ENCODE data around the gene ACSS1.

Gene ACSS1

DNA sequence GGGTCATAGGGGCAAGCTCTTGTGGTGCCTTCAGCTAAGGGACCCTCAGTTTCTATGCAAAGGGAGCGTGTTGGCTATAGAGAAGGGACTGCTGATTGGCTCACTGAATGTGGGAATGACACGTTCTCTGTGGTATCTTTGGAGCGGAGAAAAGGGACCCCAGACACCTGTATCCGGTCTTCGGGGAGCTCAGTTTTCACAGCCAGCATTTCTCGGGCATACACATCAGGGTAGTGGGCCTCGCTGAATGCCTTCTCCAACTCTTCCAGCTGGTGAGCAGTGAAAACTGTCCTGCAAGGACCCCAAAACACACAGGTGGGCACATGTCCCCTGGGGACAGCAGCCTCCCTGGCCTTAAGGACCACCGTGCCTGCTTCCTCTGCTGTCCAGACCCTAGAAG, 20.7 kb upstream of the ACSS1 start:
- DNase-seq (ENCODE audit: low spot score), result no peak

DNA sequence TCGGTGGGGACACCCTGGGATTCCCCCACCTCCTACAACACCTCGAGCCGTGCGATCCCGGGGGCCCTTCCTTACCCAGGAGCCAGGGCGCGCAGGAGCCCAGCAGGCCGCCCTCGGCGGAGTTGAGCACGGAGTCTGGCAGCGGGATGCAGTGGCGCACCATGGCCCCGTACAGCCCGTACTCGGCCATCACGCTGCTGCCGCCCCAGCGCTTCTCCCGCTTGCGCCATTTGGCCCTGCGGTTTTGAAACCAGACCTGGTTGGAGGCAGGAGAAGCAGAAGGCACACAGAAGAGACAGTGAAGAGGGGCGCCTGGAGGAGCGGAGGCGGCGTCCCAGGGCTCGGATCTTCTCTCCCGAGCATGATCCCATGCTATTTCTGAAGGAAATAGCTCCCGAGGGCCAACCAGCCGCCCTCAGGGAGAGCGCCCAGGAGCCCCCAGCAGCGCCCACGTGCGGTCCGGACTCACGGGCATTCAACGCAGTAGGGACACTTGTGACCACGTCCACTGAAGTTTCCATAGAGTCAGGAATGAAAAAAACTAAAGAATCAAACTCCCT, 19.8 kb upstream of the ACSS1 start:
- no peak for DNase-seq (ENCODE audit: low spot score)

DNA sequence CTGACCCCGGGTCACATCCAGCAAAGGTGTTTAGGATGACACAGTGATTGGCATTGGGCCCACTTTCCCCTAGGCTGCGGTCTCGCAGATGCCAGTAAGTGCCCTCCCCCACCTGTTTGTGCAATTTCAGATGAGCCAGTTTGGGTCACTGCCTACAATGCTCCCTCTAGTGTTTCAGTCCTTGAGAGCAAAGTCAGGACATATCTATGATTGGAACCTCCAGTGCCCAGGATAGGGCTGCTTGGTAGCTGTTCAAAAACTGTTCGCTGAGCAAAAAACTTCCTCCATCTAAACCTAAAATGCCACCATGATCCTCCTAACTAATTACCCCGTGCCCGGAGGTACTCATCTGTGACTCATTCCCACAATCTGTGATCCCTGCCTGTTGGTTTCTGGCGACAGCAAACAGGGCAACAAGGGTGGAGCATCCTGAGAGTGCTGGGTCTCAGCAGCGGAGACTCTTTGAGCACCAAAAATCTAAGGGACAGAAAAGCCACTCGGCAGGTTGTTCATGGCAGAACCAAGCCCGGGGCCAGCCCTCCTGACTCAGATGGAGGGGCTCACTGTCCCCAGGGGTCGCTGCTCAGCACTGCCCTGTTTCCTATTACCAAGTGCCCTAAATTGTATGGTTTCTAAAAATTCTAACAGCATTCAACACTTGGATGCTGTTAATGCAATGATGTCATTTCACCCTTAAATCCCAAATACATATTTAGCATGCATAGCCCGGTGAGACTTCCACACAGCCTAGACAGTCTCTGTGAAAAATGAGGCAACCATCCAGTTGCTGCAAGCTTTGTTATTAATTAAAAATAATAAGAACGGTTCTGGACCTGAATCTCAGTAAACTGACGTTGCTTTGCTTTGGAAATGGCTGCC, 19.0 kb upstream of the ACSS1 start:
- no peak for DNase-seq (ENCODE audit: low spot score)

DNA sequence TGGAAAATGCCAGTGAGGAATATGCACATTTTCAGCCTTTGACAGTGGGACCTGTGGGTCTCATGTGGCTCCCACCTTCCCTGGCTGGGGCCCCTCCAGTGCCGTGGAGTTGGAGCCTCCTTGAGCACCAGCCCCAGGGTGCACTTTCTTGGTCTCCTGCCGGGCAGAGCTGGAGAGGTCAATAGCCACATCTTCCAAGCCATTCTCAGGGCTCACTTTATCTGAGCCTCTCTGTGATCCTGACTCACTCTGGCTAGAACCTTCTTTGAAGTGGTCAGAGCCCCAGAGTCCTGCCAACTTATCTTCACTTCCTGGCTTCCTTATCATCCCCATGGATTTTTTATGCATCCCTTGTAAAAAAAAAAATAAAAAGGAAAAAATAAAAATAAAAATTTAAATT, 18.3 kb upstream of the ACSS1 start:
- no peak for DNase-seq (ENCODE audit: low spot score)

GRCh38 chr20:25073544-25073943, 15.6 kb upstream of the ACSS1 start:
- DNase-seq (ENCODE audit: low spot score), result no peak

DNA sequence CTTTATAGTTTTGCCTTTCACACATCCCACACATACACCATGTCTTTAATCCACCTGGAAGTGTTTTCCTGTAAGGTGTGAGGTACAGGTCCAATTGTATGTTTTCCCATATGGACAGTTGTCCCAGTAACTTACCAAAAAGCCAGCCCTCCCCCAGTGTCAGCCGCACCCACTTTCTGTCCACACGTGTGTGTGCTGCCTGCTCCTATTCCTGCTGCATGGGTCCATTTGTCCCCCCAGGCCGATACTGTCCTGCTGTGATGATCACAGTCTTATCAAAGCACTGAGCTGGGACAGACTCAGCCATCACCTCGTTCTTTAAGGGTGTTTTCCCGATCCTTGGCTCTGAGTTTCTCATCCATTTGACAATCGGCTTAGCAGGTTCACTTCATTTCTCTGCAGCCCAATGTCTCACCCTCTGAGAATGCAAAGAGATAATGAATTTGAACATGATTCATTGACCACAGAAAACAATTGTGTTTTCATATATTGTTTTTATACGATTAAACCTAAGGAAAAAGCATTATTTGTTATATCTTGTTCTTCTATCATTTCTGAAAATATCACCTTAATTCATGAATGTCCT, 14.4 kb upstream of the ACSS1 start:
- no peak for DNase-seq (ENCODE audit: low spot score)

DNA sequence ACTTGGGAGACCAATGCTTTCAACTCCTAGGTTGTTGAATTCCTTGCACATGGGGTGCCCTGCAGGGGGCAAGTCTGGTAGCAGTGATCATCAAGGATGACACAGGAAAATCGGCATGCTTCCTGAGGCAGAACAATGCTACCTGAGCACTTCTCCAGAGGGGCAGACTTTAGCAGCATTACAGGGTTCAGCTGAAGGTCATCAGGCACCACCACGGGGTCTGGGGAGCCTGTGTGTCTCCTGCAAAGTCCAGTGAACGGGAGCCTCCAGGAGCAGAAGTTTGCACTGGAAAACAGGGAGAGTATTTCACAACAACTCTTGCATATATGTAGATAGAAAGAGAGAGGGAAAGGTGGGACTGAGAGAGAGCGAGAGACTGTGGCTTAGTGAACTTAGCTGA, 13.8 kb upstream of the ACSS1 start:
- DNase-seq (ENCODE audit: low spot score), result no peak

GRCh38 chr20:25070821-25071473, 13.0 kb upstream of the ACSS1 start:
- no peak for DNase-seq (ENCODE audit: low spot score)

DNA sequence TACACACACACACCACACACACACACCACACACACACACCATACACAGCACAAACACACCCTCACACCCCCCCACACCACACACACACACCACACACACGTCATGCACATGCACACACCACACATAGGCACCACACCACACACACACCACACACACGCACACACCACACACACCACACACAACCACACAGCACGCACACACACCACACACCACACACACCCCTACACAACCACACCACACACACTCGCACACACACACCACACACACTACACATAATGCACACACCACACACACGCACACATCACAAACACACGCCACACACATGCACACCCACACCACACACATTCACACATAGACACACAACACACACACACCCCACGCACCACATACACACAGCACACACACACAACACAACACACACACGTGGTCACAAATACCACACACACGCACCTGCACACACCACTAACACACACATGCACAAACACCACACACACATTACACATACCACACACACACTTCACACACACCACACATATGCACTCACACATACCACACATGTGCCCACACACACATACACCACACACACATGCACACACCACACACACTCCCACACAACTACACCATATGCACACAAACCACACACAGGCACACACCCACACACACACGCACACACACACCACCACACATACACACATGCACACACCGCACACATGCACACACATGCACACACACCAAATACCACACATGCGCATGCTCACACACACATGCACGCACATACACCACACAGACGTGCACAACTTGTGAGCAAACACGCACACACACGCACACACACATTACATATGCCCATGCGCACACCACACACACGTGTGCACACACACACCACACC, 9.4 kb upstream of the ACSS1 start:
- DNase-seq (ENCODE audit: low spot score), result no peak

DNA sequence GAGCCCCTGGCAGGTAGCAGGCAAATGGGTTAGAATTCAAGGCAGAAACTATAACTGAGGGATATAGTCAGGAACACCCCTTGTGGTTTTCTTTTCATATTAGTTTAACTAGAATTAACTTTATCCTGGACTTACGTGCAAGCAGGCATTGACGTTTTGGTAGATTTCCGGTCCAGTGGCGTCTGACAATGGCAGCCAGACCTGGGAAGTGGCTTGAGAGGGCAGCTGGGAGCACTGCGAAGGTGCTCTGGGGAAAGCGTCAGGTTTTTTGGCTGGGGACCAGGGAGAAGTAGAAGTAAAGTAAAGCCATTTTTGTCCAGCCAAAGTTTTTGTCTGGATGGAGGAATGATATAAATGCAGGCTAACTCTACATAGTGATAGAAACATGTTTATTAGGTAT, 8.4 kb upstream of the ACSS1 start:
- DNase-seq (ENCODE audit: low spot score), result no peak

DNA sequence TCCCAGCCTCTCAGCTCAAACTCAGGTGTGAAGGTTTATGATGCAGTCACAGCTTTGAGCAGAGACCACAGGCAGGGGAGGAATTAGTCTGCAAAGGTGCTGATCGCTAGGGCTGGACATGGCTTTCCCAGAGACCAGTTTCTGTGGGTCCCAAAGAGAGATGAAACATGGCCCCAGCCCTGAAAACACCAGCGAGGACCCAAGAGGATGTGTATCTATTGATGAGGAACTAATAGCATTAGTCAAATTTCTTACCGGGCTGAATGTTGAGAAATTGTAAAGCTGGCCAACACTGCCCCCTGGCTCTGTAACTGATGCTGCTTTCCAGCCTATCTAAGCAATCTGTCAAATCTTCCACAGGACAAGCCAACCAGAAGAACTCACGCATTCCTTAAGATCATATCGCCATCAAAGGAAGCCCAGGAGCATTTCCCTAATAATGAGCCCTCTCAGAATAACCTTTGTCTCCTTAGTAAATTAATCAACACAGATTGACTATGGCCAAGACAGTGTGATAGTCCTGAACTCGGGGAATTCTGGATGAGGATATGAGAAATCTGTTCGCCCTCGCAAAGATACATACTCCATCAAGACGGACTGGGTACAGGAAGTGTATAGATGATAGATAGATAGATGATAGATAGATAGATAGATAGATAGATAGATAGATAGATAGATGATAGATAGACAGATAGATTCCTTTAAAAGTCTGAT, 7.8 kb upstream of the ACSS1 start:
- peak; percentile 44 for DNase-seq (ENCODE audit: low spot score)

GRCh38 chr20:25065072-25065624, 7.2 kb upstream of the ACSS1 start:
- DNase-seq (ENCODE audit: low spot score), result no peak

- no peak for DNase-seq (ENCODE audit: low spot score)
Measured at GRCh38 chr20:25064561-25065071, 6.7 kb upstream of the ACSS1 start.

- DNase-seq (ENCODE audit: low spot score), result no peak
Measured at GRCh38 chr20:25063981-25064380, 6.0 kb upstream of the ACSS1 start.

- DNase-seq (ENCODE audit: low spot score), result no peak
Measured at GRCh38 chr20:25063546-25063945, 5.6 kb upstream of the ACSS1 start.

DNA sequence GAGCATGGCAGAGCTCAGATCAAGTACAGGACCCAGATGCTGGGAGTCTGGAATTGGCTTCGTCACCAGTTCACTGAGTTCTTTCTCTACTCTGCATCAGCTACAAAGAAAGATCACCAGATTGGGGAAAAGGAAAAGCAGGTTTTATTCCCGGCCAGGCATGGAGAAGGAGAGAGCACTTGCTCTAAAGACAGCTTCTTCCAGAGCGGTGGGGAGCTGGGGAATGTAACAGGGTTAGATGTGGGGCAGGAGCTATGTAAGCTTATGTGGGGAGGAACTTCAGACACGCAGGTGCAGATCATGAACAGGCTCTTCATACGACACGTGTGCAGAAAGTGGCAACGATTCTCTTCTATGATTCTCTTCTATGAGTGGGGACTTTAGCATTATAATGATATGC, 4.9 kb upstream of the ACSS1 start:
- DNase-seq (ENCODE audit: low spot score), result no peak

DNA sequence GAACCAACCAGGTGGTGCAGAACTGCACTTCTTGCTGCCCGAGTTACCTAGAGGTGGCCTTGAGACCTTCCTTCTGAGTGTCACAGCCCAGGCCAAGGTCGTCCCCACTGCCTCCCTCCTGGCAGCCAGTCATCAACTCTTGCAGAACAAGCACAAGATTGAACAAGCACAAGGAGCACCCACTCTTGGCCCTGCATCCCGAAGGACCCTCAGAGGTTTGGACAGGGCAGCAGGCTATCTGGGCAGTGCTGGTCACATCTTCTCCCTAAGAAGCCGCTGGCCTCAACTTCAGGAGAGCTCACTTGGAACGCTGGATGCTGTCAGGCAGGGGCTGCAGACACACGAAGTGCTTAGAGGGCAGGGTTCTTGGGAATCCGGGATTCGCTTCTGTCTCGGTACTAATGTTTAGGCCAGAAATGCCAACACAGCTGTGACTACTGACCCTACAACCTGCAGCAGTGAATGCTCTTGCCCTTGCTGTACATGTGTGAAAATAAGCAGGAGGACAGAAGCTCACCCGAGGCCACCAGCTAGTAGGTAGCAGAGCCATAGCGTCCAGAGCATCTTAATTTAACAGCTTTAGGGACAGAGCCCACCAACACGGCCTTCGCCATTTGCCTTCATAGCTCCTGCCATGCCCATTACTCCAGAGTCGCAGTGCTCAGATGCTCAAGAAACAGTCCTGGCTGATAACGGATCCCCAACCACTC, 4.0 kb upstream of the ACSS1 start:
- no peak for DNase-seq (ENCODE audit: low spot score)

DNA sequence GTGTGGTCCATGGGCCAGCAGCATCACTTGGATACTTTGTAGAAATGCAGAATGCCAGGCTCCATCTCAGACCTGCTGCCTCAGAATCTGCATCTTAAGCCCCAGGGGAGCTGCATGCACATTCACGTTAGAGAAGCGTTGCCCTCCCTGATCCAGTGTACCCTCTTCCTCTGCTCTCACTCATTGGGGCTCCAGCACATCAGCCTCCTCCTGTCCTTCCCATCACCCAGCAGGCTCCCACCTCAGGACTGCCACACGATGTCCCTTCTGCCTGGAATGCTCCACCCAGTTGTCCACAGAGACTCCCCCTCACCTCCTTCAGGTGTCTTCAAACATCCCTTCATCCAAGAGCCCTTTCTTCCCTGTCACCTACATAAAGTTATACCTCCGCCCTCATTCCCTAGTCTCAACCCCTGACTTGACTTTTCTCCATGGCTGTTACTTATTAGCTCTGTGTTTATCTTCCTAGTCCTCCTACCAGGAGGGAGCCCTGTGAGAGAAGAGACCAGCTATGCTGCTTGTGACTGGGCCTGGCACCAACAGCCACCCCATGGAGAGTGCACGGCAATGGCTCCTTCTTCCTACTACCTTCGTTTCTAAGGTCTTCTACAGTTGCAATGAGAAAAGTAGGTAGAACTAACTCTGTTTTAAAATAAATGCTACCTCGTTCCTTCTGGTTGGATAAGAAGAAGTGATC, 3.3 kb upstream of the ACSS1 start:
- DNase-seq (ENCODE audit: low spot score), result no peak

DNA sequence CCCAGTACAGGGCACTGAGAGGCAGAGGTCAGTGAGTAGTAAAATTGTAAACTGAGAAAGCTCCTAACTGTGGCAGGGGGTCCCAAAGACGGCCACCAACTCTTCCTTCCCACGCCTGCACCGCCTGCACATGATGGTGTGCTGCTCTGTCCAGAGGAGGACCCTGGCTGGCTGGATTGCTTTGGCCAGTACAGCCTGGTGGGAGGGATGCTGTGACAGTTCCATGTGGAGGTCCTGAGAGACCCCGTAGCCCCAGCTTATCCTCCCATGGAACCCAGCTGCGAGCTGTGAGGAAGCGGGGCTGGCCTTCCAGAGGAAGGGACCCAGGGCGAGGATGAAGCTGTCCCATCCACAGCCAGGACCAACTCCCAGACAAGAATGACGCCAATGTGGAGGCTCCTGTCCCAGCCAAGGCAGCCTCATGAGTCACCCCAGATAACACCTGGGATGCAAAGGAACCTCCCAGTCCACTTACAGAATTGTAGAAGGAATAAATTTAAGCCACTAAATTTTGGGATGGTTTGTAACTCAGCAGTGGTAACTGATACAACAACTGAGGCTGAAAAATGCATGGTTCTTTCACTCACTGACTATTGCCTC, 2.0 kb upstream of the ACSS1 start:
- DNase-seq (ENCODE audit: low spot score), result no peak

Data from kidney capillary endothelial cell (primary cell).